GM12878 (cell line): Measurements from ENCODE around the gene SNX4. TPM values are rescaled to one million over a fixed set of nuclear protein-coding genes. Genes with fewer than 3 reads are reported as not detected.

ENCODE experiments used
- ATAC-seq: fragments of 200-7000 bp; cut with Tn5 transposase; 3 replicates; pipeline ENCODE4 v1.9.1; 2020; ENCODE audit warnings: mild to moderate bottlenecking, moderate library complexity
- BruUV-seq: library from RNA; stranded (reverse); fragments of 400-500 nt; replicated peaks from 2 replicates; lab custom pipeline; 2021; lab: Mats Ljungman, UMichigan
- CTCF ChIA-PET: fragments of 300-600 bp; sonication (Branson Sonifier 250); formaldehyde crosslinking; extraction: SDS; loops from one replicate; lab custom pipeline; 2021; ENCODE audit warnings: inconsistent platforms; lab: Yijun Ruan, JAX
- POLR2A ChIA-PET: fragments of 350-600 bp; formaldehyde crosslinking; extraction: SDS; loops from one replicate; lab custom pipeline; 2021; ENCODE audit warnings: inconsistent platforms; lab: Charles Lee
- RAD21 ChIA-PET: fragments of 300-600 bp; sonication (Branson Sonifier 250); formaldehyde crosslinking; loops from one replicate; lab custom pipeline; 2023; ENCODE audit warnings: antibody characterized with exemption; ENCODE audit not compliant: unreplicated experiment; lab: Charles Lee
- SMC1A ChIA-PET: fragments of 300-600 bp; sonication (Branson Sonifier 250); formaldehyde crosslinking; loops from one replicate; lab custom pipeline; 2023; ENCODE audit not compliant: unreplicated experiment, uncharacterized antibody; lab: Charles Lee
- DNase-seq: peaks from one replicate; pipeline ENCODE4 v3.0.0-alpha.2; 2011; ENCODE audit warnings: low read depth, low spot score
- FAIRE-seq: peaks from 3 replicates; lab custom pipeline; 2011; peaks lifted over from hg19 to GRCh38; lab: Jason Lieb, UNC
- H2AFZ ChIP-seq: 2 replicates; pipeline ENCODE4 v1.6.0; 2011; ENCODE audit warnings: low read depth, low read length, control low read depth; ENCODE audit not compliant: control insufficient read depth
- H3K27ac ChIP-seq: 2 replicates; pipeline ENCODE4 v1.5.1; 2011; ENCODE audit warnings: control low read depth; ENCODE audit not compliant: control insufficient read depth, insufficient read depth
- H3K27me3 ChIP-seq, 2 experiments: replicated peaks in 1 of 2; 2 replicates each; pipeline versions ENCODE4 v1.6.0 to v1.6.1; 2011; ENCODE audit warnings: low read length in 1 of 2; ENCODE audit not compliant: control insufficient read depth in 2 of 2, insufficient read depth in 2 of 2
- H3K36me3 ChIP-seq, 2 experiments: 2 replicates each; pipeline ENCODE4 v1.5.1; 2011; ENCODE audit warnings: low read length in 1 of 2; ENCODE audit not compliant: control insufficient read depth in 2 of 2, insufficient read depth in 2 of 2
- H3K4me1 ChIP-seq: 2 replicates; pipeline ENCODE4 v1.6.1; 2011; ENCODE audit warnings: mild to moderate bottlenecking, low read length, moderate library complexity, mixed read lengths; ENCODE audit not compliant: control insufficient read depth, insufficient read depth
- H3K4me2 ChIP-seq: 2 replicates; pipeline ENCODE4 v1.6.0; 2011; ENCODE audit warnings: control low read depth; ENCODE audit not compliant: control insufficient read depth, insufficient read depth
- H3K4me3 ChIP-seq: fragments of 200-600 bp; sonication (generic); 2 replicates; pipeline ENCODE4 v1.5.1; 2016
- H3K79me2 ChIP-seq: 2 replicates; pipeline ENCODE4 v1.6.0; 2011; ENCODE audit warnings: low read length; ENCODE audit not compliant: control insufficient read depth, insufficient read depth
- H3K9ac ChIP-seq: 2 replicates; pipeline ENCODE4 v1.8.0; 2011; ENCODE audit warnings: low read length, control low read depth, mixed read lengths; ENCODE audit not compliant: control insufficient read depth, insufficient read depth
- H3K9me3 ChIP-seq: replicated peaks from 3 replicates; pipeline ENCODE4 v1.5.1; 2011; ENCODE audit warnings: mild to moderate bottlenecking, low read length; ENCODE audit not compliant: control insufficient read depth, insufficient read depth
- H4K20me1 ChIP-seq: 2 replicates; pipeline ENCODE4 v1.6.0; 2011; ENCODE audit not compliant: control insufficient read depth, insufficient read depth
- ASH2L ChIP-seq: fragments of 300-600, 200-600 bp; sonication (generic); IDR thresholded peaks from 2 replicates; pipeline ENCODE4 v1.6.1; 2017; ENCODE audit warnings: low read depth, mild to moderate bottlenecking, borderline replicate concordance
- CBX3 ChIP-seq: fragments of 200-600 bp; sonication (generic); IDR thresholded peaks from 2 replicates; pipeline ENCODE4 v1.6.1; 2016; ENCODE audit warnings: low read depth, borderline replicate concordance
- HCFC1 ChIP-seq: fragments of 150-350 bp; IDR thresholded peaks from 2 replicates; pipeline ENCODE4 v1.6.1; 2014; ENCODE audit warnings: low read length
- IKZF2 ChIP-seq, 2 experiments: fragments of 450-650 bp; IDR thresholded peaks; 2 replicates each; pipeline ENCODE4 v1.6.1; 2017; ENCODE audit warnings: mild to moderate bottlenecking in 2 of 2, moderate library complexity in 2 of 2
- IRF4 ChIP-seq: IDR thresholded peaks from 2 replicates; pipeline ENCODE4 v1.6.1; 2011; ENCODE audit warnings: low read depth, low read length
- KDM1A ChIP-seq: fragments of 200-600 bp; sonication (generic); IDR thresholded peaks from 2 replicates; pipeline ENCODE4 v1.6.1; 2016; ENCODE audit warnings: borderline replicate concordance
- NR2C1 ChIP-seq: fragments of 450-650 bp; IDR thresholded peaks from 2 replicates; pipeline ENCODE4 v1.6.1; 2017; ENCODE audit warnings: antibody characterized with exemption, mild to moderate bottlenecking, moderate library complexity
- PAX8 ChIP-seq: fragments of 450-650 bp; IDR thresholded peaks from 2 replicates; pipeline ENCODE4 v1.6.1; 2017; ENCODE audit warnings: mild to moderate bottlenecking, moderate library complexity
- PBX3 ChIP-seq: IDR thresholded peaks from 2 replicates; pipeline ENCODE4 v1.6.1; 2011; ENCODE audit warnings: mild to moderate bottlenecking, low read depth, low read length, moderate library complexity; ENCODE audit not compliant: insufficient replicate concordance
- POU2F2 ChIP-seq: IDR thresholded peaks from 3 replicates; pipeline ENCODE4 v1.6.1; 2011; ENCODE audit warnings: low read depth, mild to moderate bottlenecking, low read length, borderline replicate concordance
- SPI1 ChIP-seq: IDR thresholded peaks from 2 replicates; pipeline ENCODE4 v1.6.1; 2011; ENCODE audit warnings: low read depth, mild to moderate bottlenecking, low read length, moderate library complexity, borderline replicate concordance; ENCODE audit not compliant: insufficient read depth
- SREBF2 ChIP-seq: IDR thresholded peaks from 2 replicates; pipeline ENCODE4 v1.6.1; 2012; ENCODE audit warnings: mild to moderate bottlenecking, low read length
- SUZ12 ChIP-seq: fragments of 200-600 bp; sonication (generic); IDR thresholded peaks from one replicate; pipeline ENCODE4 v1.6.1; 2018; ENCODE audit warnings: antibody characterized with exemption, mild to moderate bottlenecking; ENCODE audit not compliant: unreplicated experiment
- TARDBP ChIP-seq: IDR thresholded peaks from 2 replicates; pipeline ENCODE4 v1.6.1; 2016; ENCODE audit warnings: borderline replicate concordance
- ZNF384 ChIP-seq: IDR thresholded peaks from 2 replicates; pipeline ENCODE4 v1.6.1; 2012; ENCODE audit warnings: low read depth, mild to moderate bottlenecking, low read length, improper control_type of control experiment, borderline replicate concordance
- WGBS: methylation state at CpG from one replicate; pipeline ENCODE4 v1.1.6; 2016; ENCODE audit warnings: low lambda C conversion rate; ENCODE audit not compliant: insufficient replicate concordance, insufficient coverage; ENCODE audit errors: missing lambda C conversion rate; 5-methylcytosine and 5-hydroxymethylcytosine counted together
- in situ Hi-C: fragments of 300-500 bp; cut with MboI; formaldehyde crosslinking; loops from 9 replicates; pipeline ENCODE4 v1.14.3; 2018; ENCODE audit warnings: mixed read lengths
- intact Hi-C: fragments of 100-400 bp; cut with micrococcal nuclease; formaldehyde crosslinking; loops from one replicate; pipeline ENCODE4 v1.14.2; 2022; ENCODE audit not compliant: unreplicated experiment
- polyA plus RNA-seq, 11 experiments: library from polyadenylated mRNA; depleted of rRNA in 4 of 11; unstranded in 6 of 11; stranded (reverse) in 5 of 11; fragments of >200 nt; fragmentation: Nextera tagmentation in 4 of 11; fragmentation: Illumina TruSeq in 1 of 11; extraction: Ambion mirVana in 4 of 11; extraction: Trizol in 1 of 11; gene quantifications; 1 replicate in 1 of 11; 2 replicates in 10 of 11; pipeline versions ENCODE4 v1.2.1 to v1.2.3, GENCODE V29; 2011 to 2016; ENCODE audit warnings: inconsistent platforms in 2 of 11, missing spikeins in 2 of 11, low read depth in 1 of 11
- total RNA-seq, 4 experiments: library from RNA; depleted of rRNA in 3 of 4; stranded (reverse); fragments of >200 nt in 3 of 4; fragmentation: Illumina TruSeq in 1 of 4; extraction: Trizol in 1 of 4; gene quantifications; 2 replicates each; pipeline versions ENCODE4 v1.2.1 to v1.2.3, GENCODE V29; 2013 to 2021

Gene SNX4
- total and polyA plus RNA-seq, 10 of the 15 experiments (the other 5 are each of a cell fraction or from before 2014, with no cell fraction given) = 33.4 to 94.5 (median 60.5) TPM

GRCh38 chr3:125480656-125481374 lies 39.2 kb downstream of the SNX4 start:
- H3K27ac ChIP-seq = no peak overlapping the region
- 96% methylated on average over 2 of the region's 2 CpGs for WGBS
- CTCF ChIA-PET = interaction anchor here (0.9 to 2.7 kb wide), 6 partner anchors 9 to 580 kb away, joined by 3 to 13 read pairs (median 4); no protein-coding TSS in a partner anchor
- no peaks in the 10 kb centered on the region for H3K4me1 ChIP-seq
- no peak overlapping the region for H2AFZ ChIP-seq
- no peak overlapping the region for H3K4me2 ChIP-seq
- BruUV-seq = no TSS peak
- in situ Hi-C loops (no loop called here), intact Hi-C loops (no loop called here)
- no peaks in the 10 kb centered on the region for H3K9me3 ChIP-seq
- H3K27me3 ChIP-seq = no peaks in the 10 kb centered on the region
- FAIRE-seq (no peak), ATAC-seq (no peak), DNase-seq (no peak)
- TF ChIP-seq IRF4 = no peak
- TF ChIP-seq NR2C1 = no peak
- no peak for TF ChIP-seq CBX3
- no peaks in the 10 kb centered on the region for H4K20me1 ChIP-seq
- peaks cover under 1 to 22% of the 10 kb centered on the region in 2 experiments for H3K36me3 ChIP-seq
- H3K4me3 ChIP-seq = no peak overlapping the region
- RAD21 ChIA-PET = interaction anchor here (1.1 to 1.3 kb wide), 2 partner anchors 9 to 97 kb away, joined by 3 read pairs; no protein-coding TSS in a partner anchor
- SMC1A ChIA-PET = interaction anchor here (0.6 to 1.6 kb wide), 6 partner anchors 9 to 378 kb away, joined by 3 to 6 read pairs (median 3); partner anchors contain the start of gene SNX4
- H3K9ac ChIP-seq = no peak overlapping the region
- POLR2A ChIA-PET = interaction anchor here (0.6 to 1.8 kb wide), 4 partner anchors 9 to 103 kb away, joined by 3 to 5 read pairs (median 3); no protein-coding TSS in a partner anchor
- no peaks in the 10 kb centered on the region for H3K79me2 ChIP-seq

- no peak overlapping the region for H3K27ac ChIP-seq
- BruUV-seq = no TSS peak
- intact Hi-C loops (loop anchor here (10.0 kb wide), 1 partner anchor 106 kb away; no protein-coding TSS in a partner anchor), in situ Hi-C loops (no loop called here)
- H4K20me1 ChIP-seq = no peaks in the 10 kb centered on the region
- peaks cover 3 to 25% of the 10 kb centered on the region in 2 experiments for H3K36me3 ChIP-seq
- RAD21 ChIA-PET = no interaction called here
- H3K79me2 ChIP-seq = no peaks in the 10 kb centered on the region
- CTCF ChIA-PET = interaction anchor here (2.7 kb wide), 1 partner anchor 106 kb away, joined by 13 read pairs; no protein-coding TSS in a partner anchor
- WGBS = 99% methylated on average over 4 of the region's 4 CpGs
- H3K4me2 ChIP-seq = no peak overlapping the region
- DNase-seq (no peak), FAIRE-seq (no peak), ATAC-seq (no peak)
- no peaks in the 10 kb centered on the region for H3K27me3 ChIP-seq
- POLR2A ChIA-PET = interaction anchor here (0.6 kb wide), 1 partner anchor 15 kb away, joined by 5 read pairs; no protein-coding TSS in a partner anchor
- H3K4me3 ChIP-seq = no peak overlapping the region
- H3K9ac ChIP-seq = no peak overlapping the region
- H3K4me1 ChIP-seq = no peaks in the 10 kb centered on the region
- H2AFZ ChIP-seq = no peak overlapping the region
- no peaks in the 10 kb centered on the region for H3K9me3 ChIP-seq
- SMC1A ChIA-PET = interaction anchor here (0.5 kb wide), 1 partner anchor 173 kb away, joined by 3 read pairs; no protein-coding TSS in a partner anchor
- TF ChIP-seq POU2F2 (no peak), ASH2L (no peak), KDM1A (no peak), HCFC1 (no peak), SUZ12 (no peak), ZNF384 (no peak), PAX8 (no peak), IKZF2 (IDR thresholded peaks at IDR 0.05) (no peak), SPI1 (no peak), PBX3 (no peak), TARDBP (no peak), SREBF2 (no peak)
Measured at GRCh38 chr3:125479091-125479490, 40.9 kb downstream of the SNX4 start.
